Astrocyte (in vitro differentiated cells and primary cell): Measurements from ENCODE around the gene LRWD1. TPM values are rescaled to one million over a fixed set of nuclear protein-coding genes. Genes with fewer than 3 reads are reported as not detected.

ENCODE experiments used
- DNase-seq: peaks from one replicate; pipeline ENCODE4 v3.0.0-alpha.2; 2010; ENCODE audit warnings: low read depth
- FAIRE-seq: peaks from 2 replicates; lab custom pipeline; 2011; peaks lifted over from hg19 to GRCh38; lab: Jason Lieb, UNC
- H2AFZ ChIP-seq: 2 replicates; pipeline ENCODE4 v1.6.0; 2012; ENCODE audit warnings: low read depth, low read length, inconsistent platforms
- H3K27ac ChIP-seq: 2 replicates; pipeline ENCODE4 v1.5.1; 2011; ENCODE audit warnings: low read depth, low read length, inconsistent platforms
- H3K27me3 ChIP-seq: 2 replicates; pipeline ENCODE4 v1.6.0; 2011; ENCODE audit warnings: low read length, inconsistent platforms; ENCODE audit not compliant: insufficient read depth
- H3K36me3 ChIP-seq: 2 replicates; pipeline ENCODE4 v1.5.1; 2011; ENCODE audit warnings: low read length, inconsistent platforms; ENCODE audit not compliant: insufficient read depth
- H3K4me1 ChIP-seq: 2 replicates; pipeline ENCODE4 v1.5.1; 2011; ENCODE audit warnings: low read length, inconsistent platforms; ENCODE audit not compliant: insufficient read depth
- H3K4me2 ChIP-seq: 2 replicates; pipeline ENCODE4 v1.6.0; 2012; ENCODE audit warnings: low read length, inconsistent platforms
- H3K4me3 ChIP-seq: 2 replicates; pipeline ENCODE4 v1.5.1; 2011; ENCODE audit warnings: low read depth, mild to moderate bottlenecking, low read length, inconsistent platforms; ENCODE audit not compliant: insufficient read depth
- H3K79me2 ChIP-seq: 2 replicates; pipeline ENCODE4 v1.6.0; 2012; ENCODE audit warnings: mild to moderate bottlenecking, low read length, inconsistent platforms; ENCODE audit not compliant: insufficient read depth
- H3K9ac ChIP-seq: 2 replicates; pipeline ENCODE4 v1.6.0; 2012; ENCODE audit warnings: mild to moderate bottlenecking, low read length, inconsistent platforms
- H3K9me3 ChIP-seq: 2 replicates; pipeline ENCODE4 v1.5.1; 2012; ENCODE audit warnings: low read depth, mild to moderate bottlenecking, low read length, inconsistent platforms; ENCODE audit not compliant: insufficient read depth
- H4K20me1 ChIP-seq: 2 replicates; pipeline ENCODE4 v1.6.0; 2012; ENCODE audit warnings: low read length, inconsistent platforms; ENCODE audit not compliant: insufficient read depth
- H3K27ac Mint-ChIP-seq: one replicate; pipeline ENCODE4 v1.8.0; 2021; ENCODE audit warnings: mild to moderate bottlenecking, mixed read lengths; ENCODE audit not compliant: unreplicated experiment
- H3K27me3 Mint-ChIP-seq: one replicate; pipeline ENCODE4 v1.8.0; 2021; ENCODE audit warnings: low read depth, mixed read lengths; ENCODE audit not compliant: unreplicated experiment
- H3K36me3 Mint-ChIP-seq: one replicate; pipeline ENCODE4 v1.8.0; 2021; ENCODE audit warnings: low read depth, mixed read lengths; ENCODE audit not compliant: unreplicated experiment
- H3K4me1 Mint-ChIP-seq: one replicate; pipeline ENCODE4 v1.8.0; 2021; ENCODE audit warnings: low read depth, mixed read lengths; ENCODE audit not compliant: unreplicated experiment
- H3K4me3 Mint-ChIP-seq: one replicate; pipeline ENCODE4 v1.8.0; 2021; ENCODE audit warnings: mild to moderate bottlenecking, moderate library complexity, mixed read lengths; ENCODE audit not compliant: unreplicated experiment
- H3K9me3 Mint-ChIP-seq: one replicate; pipeline ENCODE4 v1.8.0; 2021; ENCODE audit warnings: mild to moderate bottlenecking, mixed read lengths; ENCODE audit not compliant: unreplicated experiment
- CTCF ChIP-seq: IDR thresholded peaks from 2 replicates; pipeline ENCODE4 v1.5.1; 2011; ENCODE audit warnings: low read depth, mild to moderate bottlenecking, inconsistent platforms, low read length, moderate library complexity; ENCODE audit not compliant: insufficient read depth
- EZH2 ChIP-seq: IDR thresholded peaks from 2 replicates; pipeline ENCODE4 v1.6.1; 2012; ENCODE audit warnings: mild to moderate bottlenecking, low read length, inconsistent platforms; ENCODE audit not compliant: insufficient read depth
- total RNA-seq: library from RNA; stranded (reverse); gene quantifications from 2 replicates; pipeline ENCODE4 v1.2.1, GENCODE V29; 2021

Gene LRWD1
- total RNA-seq, 1 donor from 2014 or later: 26.2 TPM

- H3K9ac ChIP-seq: no peak overlapping the region
- H3K4me3 Mint-ChIP-seq: no peak overlapping the region
- H3K36me3 Mint-ChIP-seq: peaks cover 8% of the 10 kb centered on the region
- no peaks in the 10 kb centered on the region for H3K27me3 ChIP-seq
- FAIRE-seq (no peak), DNase-seq (no peak)
- H3K27ac Mint-ChIP-seq: no peak overlapping the region
- peaks cover under 1% of the 10 kb centered on the region for H4K20me1 ChIP-seq
- H3K36me3 ChIP-seq: peaks cover 2% of the 10 kb centered on the region
- peaks cover 11% of the 10 kb centered on the region for H3K4me1 Mint-ChIP-seq
- peaks cover 4% of the 10 kb centered on the region for H3K4me1 ChIP-seq
- H3K4me2 ChIP-seq: no peak overlapping the region
- H3K27me3 Mint-ChIP-seq: no peaks in the 10 kb centered on the region
- TF ChIP-seq CTCF (no peak), EZH2 (no peak)
- no peak overlapping the region for H3K27ac ChIP-seq
- H2AFZ ChIP-seq: no peak overlapping the region
- H3K9me3 ChIP-seq: no peaks in the 10 kb centered on the region
- peaks cover 4% of the 10 kb centered on the region for H3K79me2 ChIP-seq
- H3K9me3 Mint-ChIP-seq: no peaks in the 10 kb centered on the region
- no peak overlapping the region for H3K4me3 ChIP-seq
These were observed 35.5 kb upstream of the LRWD1 start for GRCh38 chr7:102429141-102429899.

GRCh38 chr7:102431617-102432298 is 33.0 kb upstream of the LRWD1 start:
- Histone ChIP-seq H3K9ac (no peak overlapping the region), H3K4me3 (no peak overlapping the region), H3K79me2 (peaks cover 22% of the 10 kb centered on the region), H3K4me1 (peaks cover 8% of the 10 kb centered on the region), H3K27me3 (no peaks in the 10 kb centered on the region), H2AFZ (no peak overlapping the region), H3K27ac (no peak overlapping the region), H4K20me1 (no peaks in the 10 kb centered on the region), H3K36me3 (peaks cover 2% of the 10 kb centered on the region), H3K9me3 (no peaks in the 10 kb centered on the region), H3K4me2 (peak overlapping the region; percentile 22)
- H3K36me3 Mint-ChIP-seq: peaks cover 13% of the 10 kb centered on the region
- no peaks in the 10 kb centered on the region for H3K27me3 Mint-ChIP-seq
- no peak for DNase-seq
- TF ChIP-seq CTCF (no peak), EZH2 (no peak)
- no peak overlapping the region for H3K4me3 Mint-ChIP-seq
- FAIRE-seq: no peak
- H3K9me3 Mint-ChIP-seq: no peaks in the 10 kb centered on the region
- H3K4me1 Mint-ChIP-seq: peaks cover 12% of the 10 kb centered on the region
- H3K27ac Mint-ChIP-seq: peak overlapping the region; percentile 34
